Measurements from ENCODE around the gene EVPLL.
A peak's percentile ranks its signal among the peaks of the same experiment; 100 is the strongest.
"Not testable (repeated sequence)": the region's sequence is repeated elsewhere in the genome, so short reads cannot be mapped to it uniquely, and the experiment has no call there.

EVPLL gene

DNA sequence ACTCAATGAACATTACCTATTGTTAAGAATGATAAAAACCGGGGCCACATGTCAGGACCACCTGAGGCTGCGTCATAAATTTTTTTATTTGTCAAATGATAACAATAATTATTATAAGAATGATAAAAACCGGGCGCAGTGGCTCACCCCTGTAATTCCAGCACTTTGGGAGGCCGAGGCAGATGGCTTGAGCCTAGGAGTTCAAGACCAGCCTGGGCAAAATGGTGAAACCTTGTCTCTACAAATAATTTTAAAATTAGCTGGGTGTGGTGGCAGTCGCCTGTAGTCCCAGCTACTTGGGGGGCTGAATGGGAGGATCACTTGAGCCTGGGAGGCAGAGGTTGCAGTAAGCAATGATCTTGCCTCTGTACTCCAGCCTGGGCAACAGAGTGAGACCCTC is 13.4 kb upstream of the EVPLL start:
- TF ChIP-seq, protein P1, sequence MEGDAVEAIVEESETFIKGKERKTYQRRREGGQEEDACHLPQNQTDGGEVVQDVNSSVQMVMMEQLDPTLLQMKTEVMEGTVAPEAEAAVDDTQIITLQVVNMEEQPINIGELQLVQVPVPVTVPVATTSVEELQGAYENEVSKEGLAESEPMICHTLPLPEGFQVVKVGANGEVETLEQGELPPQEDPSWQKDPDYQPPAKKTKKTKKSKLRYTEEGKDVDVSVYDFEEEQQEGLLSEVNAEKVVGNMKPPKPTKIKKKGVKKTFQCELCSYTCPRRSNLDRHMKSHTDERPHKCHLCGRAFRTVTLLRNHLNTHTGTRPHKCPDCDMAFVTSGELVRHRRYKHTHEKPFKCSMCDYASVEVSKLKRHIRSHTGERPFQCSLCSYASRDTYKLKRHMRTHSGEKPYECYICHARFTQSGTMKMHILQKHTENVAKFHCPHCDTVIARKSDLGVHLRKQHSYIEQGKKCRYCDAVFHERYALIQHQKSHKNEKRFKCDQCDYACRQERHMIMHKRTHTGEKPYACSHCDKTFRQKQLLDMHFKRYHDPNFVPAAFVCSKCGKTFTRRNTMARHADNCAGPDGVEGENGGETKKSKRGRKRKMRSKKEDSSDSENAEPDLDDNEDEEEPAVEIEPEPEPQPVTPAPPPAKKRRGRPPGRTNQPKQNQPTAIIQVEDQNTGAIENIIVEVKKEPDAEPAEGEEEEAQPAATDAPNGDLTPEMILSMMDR (IDR thresholded peaks at IDR 0.05; ENCODE audit: insufficient read depth, low read depth, low read length, missing control alignments) = no peak
- H3K4me3 ChIP-seq (ENCODE audit: low read length) = no peak overlapping the region
- DNase-seq (ENCODE audit: low read depth) = no peak

DNA sequence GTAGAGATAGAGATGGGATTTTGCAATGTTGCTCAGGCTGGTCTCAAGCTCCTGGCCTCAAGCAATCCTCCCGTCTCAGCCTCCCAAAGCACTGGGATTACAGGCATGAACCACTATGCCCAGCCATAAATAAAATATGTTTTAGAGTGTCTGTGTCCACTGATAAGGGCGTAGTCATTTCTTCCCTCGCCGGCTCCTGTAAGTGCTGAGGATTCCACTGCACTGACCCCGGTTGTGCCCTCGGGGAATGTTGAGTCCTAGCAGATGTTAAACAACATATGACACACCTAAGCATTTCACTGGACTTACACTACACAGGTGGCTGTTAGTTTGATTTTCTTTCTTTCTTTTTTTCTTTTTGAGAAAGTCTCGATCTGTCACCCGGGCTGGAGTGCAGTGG is 8.6 kb upstream of the EVPLL start:
- DNase-seq (ENCODE audit: low read depth) = peak; percentile 70
- TF ChIP-seq, protein P1 (IDR thresholded peaks at IDR 0.05; ENCODE audit: insufficient read depth, low read depth, low read length, missing control alignments) = no peak
- no peak overlapping the region for H3K4me3 ChIP-seq (ENCODE audit: low read length)

DNA sequence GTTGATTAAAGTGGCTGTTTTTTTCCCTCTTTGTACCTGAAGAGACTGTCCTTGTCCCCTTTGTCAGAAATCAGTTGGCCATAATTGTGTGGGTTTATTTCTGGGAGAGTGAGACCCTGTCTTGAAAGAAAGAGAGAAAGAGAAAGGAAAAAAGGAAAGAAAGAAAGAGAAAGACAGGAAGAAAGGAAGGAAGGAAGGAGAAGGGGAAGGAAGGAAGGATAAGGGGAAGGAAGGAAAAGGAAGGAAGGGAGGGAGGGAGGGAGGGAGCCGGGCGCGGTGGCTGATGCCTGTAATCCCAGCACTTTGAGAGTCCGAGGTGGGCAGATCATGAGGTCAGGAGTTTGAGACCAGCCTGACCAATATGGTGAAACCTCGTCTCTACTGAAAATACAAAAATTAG is 6.8 kb upstream of the EVPLL start:
- DNase-seq (ENCODE audit: low read depth) = no peak
- TF ChIP-seq, protein P1 (IDR thresholded peaks at IDR 0.05; ENCODE audit: insufficient read depth, low read depth, low read length, missing control alignments) = no peak
- H3K4me3 ChIP-seq (ENCODE audit: low read length) = no peak overlapping the region

DNA sequence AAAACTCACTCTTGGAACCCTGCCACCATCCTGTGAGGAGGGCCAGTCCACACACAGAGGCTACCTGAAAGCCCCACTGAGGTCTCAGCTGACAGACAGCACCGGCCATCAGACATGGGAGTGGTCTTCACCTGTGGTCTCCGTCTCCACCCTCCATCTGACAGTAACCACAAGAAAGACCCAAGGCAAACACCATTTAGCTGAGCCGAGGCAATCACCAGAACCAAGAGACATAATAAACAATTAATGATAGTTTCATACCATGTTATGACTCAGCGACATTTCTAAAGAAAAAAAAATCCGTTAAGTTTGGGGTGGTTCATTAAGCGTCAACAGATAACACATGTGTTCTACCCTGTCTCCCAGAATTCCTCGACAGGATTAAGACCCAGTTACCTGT is 6.1 kb upstream of the EVPLL start:
- H3K4me3 ChIP-seq (ENCODE audit: low read length) = no peak overlapping the region
- no peak for DNase-seq (ENCODE audit: low read depth)
- TF ChIP-seq, protein P1 (IDR thresholded peaks at IDR 0.05; ENCODE audit: insufficient read depth, low read depth, low read length, missing control alignments) = no peak

- not testable (repeated sequence) for H3K4me3 ChIP-seq (ENCODE audit: low read length); DNase-seq (ENCODE audit: low read depth)
Observed at GRCh38 chr17:18373181-18373580, 4.4 kb upstream of the EVPLL start.

DNA sequence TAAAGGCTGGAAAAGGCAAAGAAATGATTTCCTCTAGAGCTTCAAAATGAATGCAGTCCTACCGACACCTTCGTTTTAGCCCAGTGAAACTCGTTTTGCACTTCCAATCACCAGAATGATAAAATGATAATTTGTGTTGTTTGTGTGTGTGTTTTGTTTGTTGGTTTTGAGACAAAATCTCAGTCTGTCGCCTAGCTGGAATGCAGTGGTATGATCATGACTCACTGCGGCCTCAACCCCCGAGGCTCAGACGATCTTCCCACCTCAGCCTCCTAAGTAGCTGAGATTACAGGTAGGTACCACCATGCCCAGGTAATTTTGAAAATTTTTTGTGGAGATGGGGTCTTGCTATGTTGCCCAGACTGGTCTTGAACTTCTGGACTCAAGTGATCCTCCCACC is 3.4 kb upstream of the EVPLL start:
- no peak for DNase-seq (ENCODE audit: low read depth)
- no peak overlapping the region for H3K4me3 ChIP-seq (ENCODE audit: low read length)
- TF ChIP-seq, protein P1 (IDR thresholded peaks at IDR 0.05; ENCODE audit: insufficient read depth, low read depth, low read length, missing control alignments) = no peak

- H3K4me3 ChIP-seq (ENCODE audit: low read length) = peak overlapping the region; percentile 56
- TF ChIP-seq, protein P1 (IDR thresholded peaks at IDR 0.05; ENCODE audit: insufficient read depth, low read depth, low read length, missing control alignments) = no peak
- no peak for DNase-seq (ENCODE audit: low read depth)
Observed at GRCh38 chr17:18378205-18378505, 577 bp downstream of the EVPLL start.

DNA sequence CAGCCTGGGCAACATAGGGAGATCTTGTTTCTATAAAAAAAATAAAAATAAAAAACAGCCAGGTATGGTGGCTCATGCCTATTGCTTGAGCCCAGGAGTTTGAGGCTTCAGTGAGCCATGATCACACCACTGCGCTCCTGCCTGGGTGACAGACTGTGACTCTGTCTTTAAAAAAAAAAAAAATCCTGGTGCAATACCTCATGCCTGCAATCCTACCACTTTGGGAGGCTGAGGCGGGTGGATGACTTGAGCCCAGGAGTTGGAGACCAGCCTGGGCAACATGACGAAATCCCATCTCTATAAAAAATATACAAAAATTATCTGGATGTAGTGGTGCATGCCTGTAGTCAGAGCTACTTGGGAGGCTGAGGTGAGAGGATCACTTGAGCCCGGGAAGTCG is 1.0 kb downstream of the EVPLL start:
- peak overlapping the region; percentile 56 for H3K4me3 ChIP-seq (ENCODE audit: low read length)
- DNase-seq (ENCODE audit: low read depth) = not testable (repeated sequence)

All from epithelial cell of esophagus (primary cell).